HG03354 (cell line): ENCODE measurements around the gene CSTF1.
"Not testable (repeated sequence)": the region's sequence is repeated elsewhere in the genome, so short reads cannot be mapped to it uniquely, and the experiment has no call there.

Experiments
- ATAC-seq: cut with Tn5 transposase; IDR thresholded peaks from one replicate; pipeline ENCODE4 v1.9.1; 2021; ENCODE audit warnings: mild to moderate bottlenecking; ENCODE audit not compliant: unreplicated experiment, poor library complexity, severe bottlenecking

The CSTF1 gene

GRCh38 chr20:56400001-56400640 is 7.7 kb downstream of the CSTF1 start:
- ATAC-seq: peak; percentile 83

DNA sequence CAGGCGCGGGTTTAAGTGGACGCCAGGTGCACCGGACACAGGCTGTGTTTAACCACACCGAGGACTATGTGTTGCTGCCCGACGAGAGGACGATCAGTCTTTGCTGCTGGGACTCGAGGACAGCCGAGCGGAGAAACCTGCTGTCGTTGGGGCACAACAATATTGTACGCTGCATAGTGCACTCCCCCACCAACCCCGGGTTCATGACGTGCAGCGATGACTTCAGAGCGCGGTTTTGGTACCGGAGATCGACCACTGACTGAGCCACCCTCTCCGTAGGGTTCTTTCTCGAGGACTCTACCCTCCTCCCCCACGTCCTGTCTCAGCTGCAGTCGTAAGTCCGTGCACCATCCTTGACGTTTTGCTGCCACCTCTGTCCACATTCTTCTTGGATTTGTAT is 11.0 kb downstream of the CSTF1 start:
- ATAC-seq: no peak

DNA sequence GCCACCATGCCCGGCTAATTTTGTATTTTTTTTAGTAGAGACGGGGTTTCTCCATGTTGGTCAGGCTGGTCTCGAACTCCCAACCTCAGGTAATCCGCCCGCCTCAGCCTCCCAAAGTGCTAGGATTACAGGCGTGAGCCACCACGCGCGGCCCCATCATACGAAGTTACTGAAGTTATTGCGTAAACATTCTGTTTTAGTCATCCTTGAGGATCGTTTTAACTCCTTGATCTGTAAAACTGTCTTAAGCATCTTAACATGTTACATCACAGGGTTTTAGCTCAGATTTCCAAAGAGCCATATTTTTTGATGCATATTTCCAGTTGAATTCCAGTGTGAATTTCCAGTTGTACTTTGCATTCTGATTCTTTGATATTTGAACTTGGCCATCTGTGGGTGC is 12.9 kb downstream of the CSTF1 start:
- ATAC-seq: not testable (repeated sequence)

DNA sequence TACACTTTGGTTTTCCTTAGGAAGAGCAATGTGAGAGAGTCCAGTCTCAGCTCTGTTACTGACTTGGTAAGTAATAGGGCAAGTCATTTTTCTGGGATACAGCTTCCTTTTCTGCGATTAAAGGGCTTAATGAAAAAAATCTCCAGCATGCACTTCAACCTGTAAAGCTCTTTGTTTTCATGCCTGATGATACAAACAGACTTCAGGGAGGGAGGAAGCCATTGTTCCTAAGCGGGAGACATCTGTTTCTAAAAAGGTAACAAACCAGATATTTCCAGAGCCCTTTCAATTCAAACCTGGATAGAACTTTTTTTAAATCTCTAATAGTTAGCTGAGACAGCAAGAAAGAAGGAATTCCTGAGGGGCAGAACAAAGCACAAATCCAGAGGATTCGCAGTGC is 14.5 kb downstream of the CSTF1 start:
- no peak for ATAC-seq

- ATAC-seq: no peak
Observed at GRCh38 chr20:56409521-56409920, 17.1 kb downstream of the CSTF1 start.

- no peak for ATAC-seq
Observed at GRCh38 chr20:56409956-56410355, 17.5 kb downstream of the CSTF1 start.

GRCh38 chr20:56411287-56411686 is 18.8 kb downstream of the CSTF1 start:
- ATAC-seq: not testable (repeated sequence)

- peak; percentile 77 for ATAC-seq
Observed at GRCh38 chr20:56411759-56412472, 19.5 kb downstream of the CSTF1 start, which contains the start of gene CASS4. CASS4 (plus strand) TSS chr20:56412260; CDS start chr20:56412459, 199 bp downstream.

- ATAC-seq: no peak
Observed at GRCh38 chr20:56412473-56412790, 20.0 kb downstream of the CSTF1 start.

DNA sequence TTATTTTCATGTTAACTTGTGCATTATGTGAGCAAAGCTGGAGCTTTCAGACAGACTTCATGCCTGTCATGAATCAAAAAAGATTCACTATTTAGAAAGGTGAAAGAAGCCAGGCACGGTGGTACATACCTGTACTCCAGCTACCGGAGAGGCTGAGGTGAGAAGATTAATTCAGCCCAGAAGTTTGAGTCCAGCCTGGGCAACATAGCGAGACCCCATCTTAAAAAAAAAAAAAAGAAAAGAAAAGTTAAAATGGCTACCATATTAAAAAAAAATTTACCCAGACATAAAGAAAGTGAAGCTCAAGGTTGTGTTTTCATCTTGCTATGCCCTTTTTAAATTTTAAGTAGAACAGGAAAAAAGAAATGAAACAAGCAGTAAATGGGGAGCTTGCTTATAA is 20.5 kb downstream of the CSTF1 start:
- no peak for ATAC-seq

DNA sequence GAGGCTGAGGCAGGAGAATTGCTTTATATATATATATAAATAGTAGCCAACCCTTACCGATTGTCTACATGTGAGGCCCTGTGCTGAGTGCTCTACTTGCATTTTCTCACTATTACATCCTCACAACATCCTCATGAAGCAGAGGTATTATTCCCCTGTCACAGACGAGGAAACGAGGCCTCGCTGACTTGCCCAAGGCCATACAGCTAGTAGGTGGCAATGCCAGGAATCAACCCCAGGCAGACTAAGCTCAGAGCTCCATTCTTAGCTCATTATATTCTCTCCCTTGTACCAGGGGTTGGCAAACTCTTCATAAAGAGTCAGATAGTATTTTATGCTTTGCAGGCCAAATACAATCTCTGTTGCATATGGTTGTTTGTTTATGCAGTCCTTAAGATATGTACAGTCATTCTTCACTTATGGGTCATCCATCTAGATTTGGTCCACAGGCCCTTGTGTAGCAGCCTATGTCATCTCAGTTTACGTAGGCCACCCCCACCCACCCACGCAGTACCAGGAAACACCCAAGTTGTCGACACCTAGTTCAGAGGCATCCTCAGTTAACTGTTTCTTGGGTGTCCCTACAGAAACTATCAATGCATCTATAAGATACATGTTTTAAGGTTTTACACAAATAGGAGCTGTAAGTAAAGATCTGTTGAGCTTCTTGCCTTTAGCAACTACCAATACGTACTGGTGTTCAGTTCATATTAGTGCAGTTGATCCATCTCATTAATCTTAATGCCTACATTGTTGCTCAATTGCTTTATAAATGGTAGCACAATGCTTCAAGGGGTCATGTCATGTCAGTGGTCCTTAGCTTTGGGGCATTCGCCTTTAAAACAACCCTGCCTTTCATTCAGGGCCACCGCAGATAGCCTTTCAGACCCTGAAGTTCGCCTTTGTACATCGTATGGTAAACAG is 22.7 kb downstream of the CSTF1 start:
- ATAC-seq: no peak

DNA sequence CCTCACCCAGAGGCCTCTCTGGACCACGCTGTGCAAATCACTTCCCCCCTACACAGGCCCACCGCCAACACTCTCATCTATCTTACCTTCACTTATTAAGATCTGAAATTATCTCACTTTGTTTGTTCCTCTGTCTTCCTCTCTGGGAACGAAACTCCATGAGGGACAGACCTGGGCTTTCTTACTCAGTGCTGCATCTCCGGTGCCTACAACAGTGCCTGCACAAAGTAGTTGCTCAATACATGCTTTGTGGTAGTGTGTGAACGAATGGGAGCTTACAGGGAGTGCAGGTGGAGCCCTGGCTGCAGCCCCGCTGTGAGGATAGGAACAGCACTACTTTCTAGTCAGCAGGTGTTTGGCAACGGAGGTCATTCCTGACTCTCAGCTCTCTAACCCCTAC is 25.0 kb downstream of the CSTF1 start:
- no peak for ATAC-seq

GRCh38 chr20:56417911-56418310 is 25.5 kb downstream of the CSTF1 start:
- ATAC-seq: no peak

DNA sequence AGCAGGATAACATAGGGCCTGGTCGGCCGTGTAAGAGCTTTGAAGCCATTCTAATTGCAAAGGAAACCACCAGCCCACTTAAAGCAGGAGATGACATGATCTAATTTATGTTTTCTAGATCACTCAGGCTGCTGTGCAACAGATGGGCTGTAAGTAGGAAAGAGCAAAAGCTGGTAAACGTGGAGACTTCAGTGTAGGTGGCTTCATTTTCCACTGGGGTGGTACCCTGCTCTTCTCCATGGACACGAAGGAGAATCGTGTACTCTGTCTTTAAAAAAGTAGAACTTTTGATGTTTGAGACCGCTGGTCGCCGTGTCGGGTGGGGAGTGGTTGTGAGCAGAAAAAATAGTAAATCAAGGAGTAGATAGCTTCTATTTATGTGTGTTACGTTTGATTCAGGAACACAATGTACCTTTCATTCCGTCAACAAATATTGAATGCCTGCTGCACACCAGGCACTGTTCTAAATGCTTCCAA is 26.0 kb downstream of the CSTF1 start:
- no peak for ATAC-seq

- no peak for ATAC-seq
Observed at GRCh38 chr20:56420028-56420427, 27.6 kb downstream of the CSTF1 start.

DNA sequence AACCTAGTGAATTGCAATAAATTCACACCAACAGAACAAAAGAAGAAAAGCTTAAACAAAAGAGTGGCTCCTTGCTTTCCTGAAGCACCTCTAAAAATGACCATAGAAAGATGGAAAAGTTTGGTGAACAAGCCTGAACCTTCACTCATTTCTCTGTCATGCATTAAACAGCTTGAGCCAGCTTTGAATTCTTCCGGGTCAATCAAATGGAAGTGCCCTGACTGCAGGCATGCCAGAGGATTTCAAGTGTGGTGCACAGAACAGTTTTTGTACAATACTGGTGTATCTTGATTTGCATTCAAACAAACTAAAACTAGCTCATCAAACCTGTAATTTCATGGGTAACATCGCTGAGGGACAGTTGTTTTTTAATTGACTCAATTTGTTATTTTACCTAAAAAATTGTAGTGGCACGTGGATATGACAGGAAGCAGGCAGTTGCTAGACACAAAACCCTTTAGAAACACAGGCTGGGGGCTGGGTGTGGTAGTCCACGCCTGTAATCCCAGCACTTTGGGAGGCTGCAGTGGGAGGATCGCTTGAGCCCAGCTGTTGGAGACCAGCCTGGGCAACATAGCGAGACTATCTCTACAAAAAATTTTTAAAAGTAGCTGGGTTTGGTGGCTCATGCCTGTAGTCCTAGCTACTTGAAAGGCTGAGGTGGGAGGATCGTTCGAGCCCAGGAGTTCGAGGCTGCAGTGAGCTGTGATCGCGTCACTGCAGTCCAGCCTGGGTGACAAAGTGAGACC is 28.7 kb downstream of the CSTF1 start:
- ATAC-seq: no peak

DNA sequence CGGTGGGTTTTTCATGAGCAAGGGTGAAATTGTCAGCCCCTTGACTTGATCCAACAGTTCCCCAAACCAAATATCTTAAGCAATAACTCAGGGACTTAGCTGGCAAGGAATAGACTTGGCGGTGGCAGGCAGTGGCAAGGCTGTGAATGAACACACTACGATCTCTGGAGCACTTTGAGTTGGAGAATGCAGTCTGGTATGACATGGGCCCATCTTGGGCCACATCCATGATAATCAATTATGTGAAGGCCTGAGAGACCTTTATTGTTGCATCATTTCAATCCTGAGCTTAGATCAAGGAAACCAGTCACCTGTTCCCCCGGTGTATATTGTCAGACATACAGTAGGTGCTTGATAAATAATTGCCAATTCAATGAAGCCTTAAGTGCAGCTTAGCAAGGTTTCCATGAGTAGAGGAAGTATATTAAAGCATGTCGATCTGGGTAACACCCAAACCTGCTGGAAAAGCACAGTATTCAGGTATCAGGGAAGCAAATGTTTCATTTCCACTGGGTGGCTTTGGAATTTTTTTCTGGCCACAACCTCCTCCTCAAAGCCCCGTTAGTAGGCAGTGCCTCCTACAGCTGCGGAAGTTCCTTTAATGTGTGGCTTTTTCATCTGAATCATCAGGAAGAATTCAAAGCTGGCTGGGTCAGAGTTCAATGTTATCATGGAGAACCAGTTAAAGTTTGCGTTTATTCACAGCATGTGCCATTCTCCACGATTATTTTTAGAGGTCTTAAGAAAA is 29.8 kb downstream of the CSTF1 start:
- ATAC-seq: no peak

DNA sequence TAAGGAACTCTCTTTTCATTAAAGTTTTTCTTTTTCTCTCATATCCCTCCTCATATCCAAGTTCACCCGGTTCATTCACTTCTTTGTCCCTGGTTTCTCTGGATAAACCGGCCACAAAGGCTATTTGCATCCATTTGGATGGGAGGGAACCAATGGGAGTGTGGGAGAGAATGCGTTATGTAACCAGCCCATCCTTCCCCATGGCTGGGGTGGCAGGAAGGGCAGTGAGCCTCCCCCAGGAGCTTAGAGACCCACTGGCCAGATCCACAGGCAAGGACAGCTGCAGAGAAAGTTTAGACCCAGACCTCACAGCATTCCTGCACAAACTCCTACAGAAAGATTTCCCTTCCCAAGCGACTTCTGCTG is 30.4 kb downstream of the CSTF1 start:
- ATAC-seq: no peak

GRCh38 chr20:56423211-56423610 is 30.8 kb downstream of the CSTF1 start:
- ATAC-seq: no peak
